Astrocyte (in vitro differentiated cells and primary cell): ENCODE results near the gene GRID2.

Experiments used
- EZH2 ChIP-seq: IDR thresholded peaks from 2 replicates; pipeline ENCODE4 v1.6.1; 2012; ENCODE audit warnings: mild to moderate bottlenecking, low read length, inconsistent platforms; ENCODE audit not compliant: insufficient read depth
- TF ChIP-seq, protein P1 (sequence below): IDR thresholded peaks from 2 replicates; pipeline ENCODE4 v1.5.1; 2011; ENCODE audit warnings: low read depth, mild to moderate bottlenecking, inconsistent platforms, low read length, moderate library complexity; ENCODE audit not compliant: insufficient read depth

DNA sequence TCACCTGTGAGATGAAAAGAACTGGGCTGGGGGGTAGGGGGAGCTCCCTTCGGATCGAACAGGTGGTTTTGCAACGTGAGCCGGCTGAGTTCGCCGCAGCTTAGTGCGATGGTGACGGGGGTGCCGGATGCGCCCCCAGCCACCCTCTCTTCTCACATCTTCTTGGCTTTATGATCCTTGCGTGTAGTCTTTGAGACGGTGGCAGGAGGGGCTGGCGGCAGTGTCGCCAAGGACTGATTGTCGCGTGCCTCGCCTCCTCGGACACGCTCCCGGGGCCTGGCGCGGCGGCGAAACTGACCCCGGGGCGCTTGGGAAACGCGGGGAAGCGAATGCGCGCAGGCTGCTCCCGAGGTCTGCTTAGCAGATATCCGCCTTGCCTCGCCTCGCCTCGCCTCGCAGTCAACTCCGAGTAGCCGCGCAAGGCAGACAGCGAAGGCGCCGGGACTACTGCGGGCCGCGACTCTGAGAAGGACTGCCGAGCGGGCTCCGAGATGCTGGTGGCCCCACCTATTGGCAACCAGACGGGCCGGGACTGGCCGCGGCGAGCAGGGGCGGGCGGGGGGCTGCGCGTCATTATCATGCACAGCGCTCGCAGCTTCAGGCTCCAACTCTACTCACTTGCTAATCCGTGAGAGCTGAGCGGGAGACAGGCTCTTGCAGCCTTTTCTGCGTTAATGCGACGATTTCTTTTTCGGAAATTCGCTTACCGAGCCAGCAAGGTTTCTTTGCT lies 1.5 kb downstream of the GRID2 start:
- TF ChIP-seq, protein P1, sequence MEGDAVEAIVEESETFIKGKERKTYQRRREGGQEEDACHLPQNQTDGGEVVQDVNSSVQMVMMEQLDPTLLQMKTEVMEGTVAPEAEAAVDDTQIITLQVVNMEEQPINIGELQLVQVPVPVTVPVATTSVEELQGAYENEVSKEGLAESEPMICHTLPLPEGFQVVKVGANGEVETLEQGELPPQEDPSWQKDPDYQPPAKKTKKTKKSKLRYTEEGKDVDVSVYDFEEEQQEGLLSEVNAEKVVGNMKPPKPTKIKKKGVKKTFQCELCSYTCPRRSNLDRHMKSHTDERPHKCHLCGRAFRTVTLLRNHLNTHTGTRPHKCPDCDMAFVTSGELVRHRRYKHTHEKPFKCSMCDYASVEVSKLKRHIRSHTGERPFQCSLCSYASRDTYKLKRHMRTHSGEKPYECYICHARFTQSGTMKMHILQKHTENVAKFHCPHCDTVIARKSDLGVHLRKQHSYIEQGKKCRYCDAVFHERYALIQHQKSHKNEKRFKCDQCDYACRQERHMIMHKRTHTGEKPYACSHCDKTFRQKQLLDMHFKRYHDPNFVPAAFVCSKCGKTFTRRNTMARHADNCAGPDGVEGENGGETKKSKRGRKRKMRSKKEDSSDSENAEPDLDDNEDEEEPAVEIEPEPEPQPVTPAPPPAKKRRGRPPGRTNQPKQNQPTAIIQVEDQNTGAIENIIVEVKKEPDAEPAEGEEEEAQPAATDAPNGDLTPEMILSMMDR: no peak
- peak; percentile 7 for TF ChIP-seq EZH2
